ENCODE results near the gene ODAD3.

The ODAD3 gene

GRCh38 chr19:11425719-11426457 is 9.0 kb downstream of the ODAD3 start:
- TF ChIP-seq, protein P1, sequence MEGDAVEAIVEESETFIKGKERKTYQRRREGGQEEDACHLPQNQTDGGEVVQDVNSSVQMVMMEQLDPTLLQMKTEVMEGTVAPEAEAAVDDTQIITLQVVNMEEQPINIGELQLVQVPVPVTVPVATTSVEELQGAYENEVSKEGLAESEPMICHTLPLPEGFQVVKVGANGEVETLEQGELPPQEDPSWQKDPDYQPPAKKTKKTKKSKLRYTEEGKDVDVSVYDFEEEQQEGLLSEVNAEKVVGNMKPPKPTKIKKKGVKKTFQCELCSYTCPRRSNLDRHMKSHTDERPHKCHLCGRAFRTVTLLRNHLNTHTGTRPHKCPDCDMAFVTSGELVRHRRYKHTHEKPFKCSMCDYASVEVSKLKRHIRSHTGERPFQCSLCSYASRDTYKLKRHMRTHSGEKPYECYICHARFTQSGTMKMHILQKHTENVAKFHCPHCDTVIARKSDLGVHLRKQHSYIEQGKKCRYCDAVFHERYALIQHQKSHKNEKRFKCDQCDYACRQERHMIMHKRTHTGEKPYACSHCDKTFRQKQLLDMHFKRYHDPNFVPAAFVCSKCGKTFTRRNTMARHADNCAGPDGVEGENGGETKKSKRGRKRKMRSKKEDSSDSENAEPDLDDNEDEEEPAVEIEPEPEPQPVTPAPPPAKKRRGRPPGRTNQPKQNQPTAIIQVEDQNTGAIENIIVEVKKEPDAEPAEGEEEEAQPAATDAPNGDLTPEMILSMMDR (conservative IDR thresholded peaks at IDR 0.05; ENCODE audit: low read length) = no peak
- DNase-seq (ENCODE audit: low read depth) = no peak
- H3K4me3 ChIP-seq (ENCODE audit: low read length) = no peak overlapping the region

- TF ChIP-seq, protein P1 (conservative IDR thresholded peaks at IDR 0.05; ENCODE audit: low read length) = no peak
- DNase-seq (ENCODE audit: low read depth) = no peak
- H3K4me3 ChIP-seq (ENCODE audit: low read length) = no peak overlapping the region
Observed at GRCh38 chr19:11423791-11424181, 11.1 kb downstream of the ODAD3 start.

DNA sequence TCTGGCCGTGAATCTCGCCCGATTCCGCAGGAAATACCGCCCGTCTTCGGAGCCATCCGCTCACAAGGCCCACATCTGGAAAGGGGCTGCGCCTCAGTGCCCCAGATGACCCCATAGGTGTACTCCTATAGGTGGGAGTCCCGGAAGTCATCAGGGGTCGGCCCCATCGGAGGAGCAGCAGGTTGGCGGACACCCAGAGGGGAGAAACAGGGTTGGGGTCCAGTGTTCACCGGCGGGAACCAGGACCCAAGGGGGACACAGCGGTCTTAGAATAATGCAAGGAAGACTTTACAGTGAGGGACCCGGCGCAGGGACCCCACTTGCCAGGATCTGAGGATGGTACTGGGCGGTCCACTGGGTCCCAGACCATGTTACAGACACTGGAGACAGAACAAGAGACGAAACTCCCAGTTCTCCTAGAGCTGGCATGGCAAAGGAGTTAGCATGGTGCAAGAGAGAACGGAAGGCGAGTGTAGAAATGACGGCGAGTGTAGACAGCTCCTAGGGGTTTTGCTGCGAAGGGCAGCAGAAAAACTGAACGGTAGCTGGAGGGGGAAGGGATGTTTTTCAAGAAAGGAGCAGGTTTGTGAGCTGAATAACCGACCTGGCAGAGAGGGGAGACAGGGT is 11.6 kb downstream of the ODAD3 start:
- DNase-seq (ENCODE audit: low read depth) = no peak
- H3K4me3 ChIP-seq (ENCODE audit: low read length) = no peak overlapping the region
- TF ChIP-seq, protein P1 (conservative IDR thresholded peaks at IDR 0.05; ENCODE audit: low read length) = no peak

GRCh38 chr19:11422163-11423065 is 12.5 kb downstream of the ODAD3 start:
- peak overlapping the region; percentile 26; the same call in 1 of the 2 replicates for H3K4me3 ChIP-seq (ENCODE audit: low read length)
- peak; percentile 37 for DNase-seq (ENCODE audit: low read depth)
- TF ChIP-seq, protein P1 (conservative IDR thresholded peaks at IDR 0.05; ENCODE audit: low read length) = no peak

DNA sequence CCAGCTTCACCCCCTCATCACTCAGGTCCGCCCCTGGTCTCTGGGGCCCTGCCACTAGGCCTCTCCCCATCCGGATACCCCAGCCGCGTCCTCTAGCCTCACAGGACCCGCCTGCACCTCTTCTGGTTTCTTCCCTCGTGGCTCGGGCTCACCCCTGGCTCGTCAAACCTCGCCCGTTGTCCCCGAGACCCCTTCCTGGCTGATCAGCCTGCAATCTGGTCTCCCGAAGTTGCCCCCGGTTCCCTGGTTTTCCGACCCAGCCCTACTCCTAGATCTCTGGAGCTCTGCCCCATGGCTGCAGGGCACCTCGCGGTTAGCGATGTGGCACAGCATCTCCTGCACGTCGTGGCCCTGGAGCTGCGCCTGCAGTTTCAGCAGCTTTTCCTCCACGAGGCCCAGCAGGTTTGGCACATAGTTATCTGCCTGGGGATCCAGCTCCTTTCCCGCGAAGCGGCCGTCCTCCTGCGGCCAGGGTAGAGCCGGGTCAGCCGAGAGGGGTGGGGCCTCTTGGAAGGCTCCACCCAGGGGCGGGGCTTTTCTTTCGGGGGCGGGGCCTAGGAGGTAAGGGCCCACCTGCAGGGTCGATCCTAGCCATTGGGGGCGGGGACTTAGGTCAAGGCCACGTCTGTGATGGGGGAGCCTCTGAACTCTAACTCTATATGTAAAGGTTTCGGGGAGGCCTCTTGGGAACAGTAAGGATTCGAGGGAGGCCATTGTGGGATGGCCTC is 13.4 kb downstream of the ODAD3 start:
- DNase-seq (ENCODE audit: low read depth) = no peak
- H3K4me3 ChIP-seq (ENCODE audit: low read length) = no peak overlapping the region
- TF ChIP-seq, protein P1 (conservative IDR thresholded peaks at IDR 0.05; ENCODE audit: low read length) = no peak

DNA sequence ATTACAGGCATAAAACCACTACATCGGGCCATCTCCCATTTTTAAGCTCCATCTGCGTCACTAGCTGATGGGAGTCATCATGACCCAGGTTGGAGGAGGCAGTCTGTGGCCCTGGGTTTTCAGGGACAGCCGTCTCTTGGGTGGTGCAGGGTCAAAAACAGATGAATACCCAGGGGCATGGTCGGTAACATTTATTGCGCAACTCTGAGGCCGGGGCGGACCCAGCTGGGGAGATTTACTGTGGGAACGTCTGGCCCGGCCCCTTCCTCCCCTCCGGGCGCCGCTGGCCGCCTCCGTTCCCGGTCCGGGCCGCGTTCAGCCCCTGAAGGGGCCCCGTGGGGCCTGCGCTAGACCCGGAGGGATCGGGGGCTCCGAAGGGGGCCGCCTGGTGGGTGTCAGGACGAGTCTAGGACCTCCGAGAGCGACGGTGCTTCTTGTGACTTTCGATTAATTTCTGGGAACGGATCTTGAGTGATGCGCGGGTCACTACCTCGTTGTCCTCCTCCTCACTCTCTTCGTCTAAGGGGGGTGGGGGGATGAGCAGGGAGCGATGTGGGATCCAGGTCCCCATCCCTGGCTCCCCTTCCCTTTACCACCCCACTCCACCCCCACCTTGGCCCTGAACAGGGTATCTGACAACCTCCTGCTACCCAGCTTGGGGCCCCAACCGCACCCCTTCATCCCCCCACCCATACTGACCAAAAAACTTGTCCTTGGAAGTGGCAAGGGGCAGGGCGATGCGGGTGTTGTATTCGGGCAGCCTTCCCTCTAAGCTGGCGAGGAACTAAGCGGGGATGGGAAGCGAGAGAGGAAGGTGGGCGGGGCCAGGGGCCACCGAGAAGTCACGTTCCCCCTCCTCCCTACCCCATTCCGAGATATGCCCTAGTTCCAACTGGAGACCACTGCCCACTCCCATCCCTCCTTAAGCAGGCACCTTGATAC is 14.2 kb downstream of the ODAD3 start:
- peak; percentile 23 for DNase-seq (ENCODE audit: low read depth)
- TF ChIP-seq, protein P1 (conservative IDR thresholded peaks at IDR 0.05; ENCODE audit: low read length) = no peak
- 0 out of 2 replicates have a peak overlapping the region, but pooled peaks have one; percentile 12 for H3K4me3 ChIP-seq (ENCODE audit: low read length)
